Mesodermal cell (in vitro differentiated cells): Measurements from ENCODE around the gene C2orf69.
"Not testable (repeated sequence)": the region's sequence is repeated elsewhere in the genome, so short reads cannot be mapped to it uniquely, and the experiment has no call there.

Experiments
- H3K27ac ChIP-seq: 2 replicates; pipeline ENCODE4 v1.7.0; 2013; ENCODE audit warnings: mild to moderate bottlenecking, low read depth, low read length, moderate library complexity; ENCODE audit not compliant: severe bottlenecking
- H3K36me3 ChIP-seq: 2 replicates; pipeline ENCODE4 v1.7.1; 2013; ENCODE audit warnings: mild to moderate bottlenecking, low read length, moderate library complexity; ENCODE audit not compliant: control insufficient read depth, insufficient read depth
- H3K4me1 ChIP-seq: one replicate; pipeline ENCODE4 v1.7.1; 2013; ENCODE audit warnings: mild to moderate bottlenecking, low read length; ENCODE audit not compliant: insufficient read depth, control insufficient read depth, poor library complexity, severe bottlenecking
- H3K4me3 ChIP-seq: 2 replicates; pipeline ENCODE4 v1.7.0; 2013; ENCODE audit warnings: low read length, control low read depth, mild to moderate bottlenecking; ENCODE audit not compliant: insufficient read depth, poor library complexity, severe bottlenecking; ENCODE audit errors: extremely low read depth
- H3K9me3 ChIP-seq: 2 replicates; pipeline ENCODE4 v1.7.1; 2013; ENCODE audit warnings: mild to moderate bottlenecking, low read length, moderate library complexity; ENCODE audit not compliant: control insufficient read depth
- WGBS, 2 experiments: methylation state at CpG; one replicate each; pipeline ENCODE4 v1.1.5; 2013; ENCODE audit warnings: missing lambda C conversion rate in 2 of 2; ENCODE audit not compliant: insufficient coverage in 2 of 2; 5-methylcytosine and 5-hydroxymethylcytosine counted together

C2orf69 gene

DNA sequence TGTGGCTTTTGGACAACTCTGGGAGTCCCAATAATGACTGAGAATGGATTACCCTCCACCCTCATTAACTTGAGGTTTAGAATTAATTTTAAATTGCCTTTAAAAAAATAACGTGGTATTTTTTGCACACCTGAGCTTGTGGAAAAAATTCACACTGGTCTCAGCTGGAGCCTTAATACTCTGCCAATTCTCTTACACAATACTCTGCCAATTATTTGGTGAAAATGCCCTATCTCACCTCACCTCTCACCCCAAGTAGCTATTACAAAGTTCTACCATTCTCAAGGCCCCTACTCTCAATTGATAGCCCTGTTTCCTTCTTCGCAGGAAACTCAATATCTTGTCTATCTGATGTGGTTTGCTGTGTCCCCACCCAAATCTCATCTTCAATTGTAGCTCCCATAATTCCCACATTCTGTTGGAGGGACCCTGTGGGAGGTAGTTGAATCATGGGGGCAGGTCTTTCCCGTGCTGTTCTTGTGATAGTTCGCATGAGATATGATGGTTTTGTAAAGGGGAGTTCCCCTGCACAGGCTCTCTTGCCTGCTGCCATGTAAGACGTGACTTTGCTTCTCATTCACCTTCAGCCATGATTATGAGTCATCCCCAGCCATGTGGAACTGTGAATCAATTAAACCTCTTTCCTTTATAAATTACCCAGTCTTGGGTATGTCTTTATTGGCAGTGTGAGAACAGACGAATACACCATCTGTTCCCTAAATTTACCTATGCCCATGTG, 27.4 kb upstream of the C2orf69 start:
- Histone ChIP-seq H3K4me3 (no peak overlapping the region), H3K36me3 (no peaks in the 10 kb centered on the region), H3K27ac (no peak overlapping the region), H3K9me3 (peaks cover under 1% of the 10 kb centered on the region), H3K4me1 (no peaks in the 10 kb centered on the region)
- 100% methylated on average over 2 of the region's 6 CpGs; no CpG with 5 or more reads in 1 of the 2 experiments for WGBS, 2 experiments

- Histone ChIP-seq H3K36me3 (no peaks in the 10 kb centered on the region), H3K4me3 (no peak overlapping the region), H3K4me1 (no peaks in the 10 kb centered on the region), H3K27ac (no peak overlapping the region), H3K9me3 (no peaks in the 10 kb centered on the region)
- 73 to 95% methylated on average over 2 of the region's 3 CpGs for WGBS, 2 experiments
Measured at GRCh38 chr2:199895406-199895805, 15.7 kb upstream of the C2orf69 start.

GRCh38 chr2:199896617-199897016, 14.5 kb upstream of the C2orf69 start:
- Histone ChIP-seq H3K36me3 (no peaks in the 10 kb centered on the region), H3K27ac (no peak overlapping the region), H3K4me3 (no peak overlapping the region), H3K9me3 (no peaks in the 10 kb centered on the region), H3K4me1 (no peaks in the 10 kb centered on the region)
- WGBS, 2 experiments = 84 to 88% methylated on average over 1 to 2 of the region's 2 CpGs

- Histone ChIP-seq H3K36me3 (no peaks in the 10 kb centered on the region), H3K27ac (no peak overlapping the region), H3K4me1 (no peaks in the 10 kb centered on the region), H3K4me3 (no peak overlapping the region), H3K9me3 (no peaks in the 10 kb centered on the region)
- 100% methylated on average over 2 of the region's 4 CpGs; no CpG with 5 or more reads in 1 of the 2 experiments for WGBS, 2 experiments
Measured at GRCh38 chr2:199901942-199902341, 9.2 kb upstream of the C2orf69 start.

DNA sequence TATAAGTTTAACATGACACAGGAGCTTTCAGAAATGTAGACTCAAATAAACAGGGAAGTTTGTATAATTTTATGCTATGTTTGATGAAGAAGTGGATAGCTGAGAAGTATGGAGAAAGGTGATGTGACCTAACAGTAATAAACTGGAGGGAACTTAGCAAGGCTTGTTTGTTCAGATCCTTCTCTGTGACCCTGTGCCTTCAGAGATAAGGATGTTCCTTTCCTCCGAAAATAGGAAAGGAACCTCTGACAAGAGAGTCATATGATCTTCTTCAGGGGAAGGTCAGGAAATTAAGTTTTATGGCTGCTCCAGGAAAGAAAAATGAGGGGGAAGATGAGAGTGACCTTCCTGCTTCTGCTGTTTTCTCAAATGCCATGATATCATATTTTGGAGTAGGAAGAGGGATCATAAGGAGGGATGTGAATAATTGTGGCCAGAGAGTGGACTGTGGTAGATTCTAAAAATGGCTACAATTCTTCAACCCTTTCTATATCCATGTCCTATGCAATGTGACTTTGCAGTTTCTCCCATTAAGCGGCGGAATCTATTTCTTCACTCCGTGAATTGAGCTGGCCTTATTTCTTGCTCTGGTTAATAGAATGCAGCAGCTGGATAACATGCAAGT, 8.5 kb upstream of the C2orf69 start:
- 92 to 94% methylated on average over 4 of the region's 4 CpGs for WGBS, 2 experiments
- H3K27ac ChIP-seq = no peak overlapping the region
- H3K4me3 ChIP-seq = no peak overlapping the region
- no peaks in the 10 kb centered on the region for H3K36me3 ChIP-seq
- no peaks in the 10 kb centered on the region for H3K9me3 ChIP-seq
- no peaks in the 10 kb centered on the region for H3K4me1 ChIP-seq

GRCh38 chr2:199903111-199903510, 8.0 kb upstream of the C2orf69 start:
- H3K4me3 ChIP-seq = no peak overlapping the region
- WGBS, 2 experiments = no CpG with 5 or more reads among the region's 1 CpG
- H3K36me3 ChIP-seq = no peaks in the 10 kb centered on the region
- no peak overlapping the region for H3K27ac ChIP-seq
- no peaks in the 10 kb centered on the region for H3K4me1 ChIP-seq
- H3K9me3 ChIP-seq = no peaks in the 10 kb centered on the region

DNA sequence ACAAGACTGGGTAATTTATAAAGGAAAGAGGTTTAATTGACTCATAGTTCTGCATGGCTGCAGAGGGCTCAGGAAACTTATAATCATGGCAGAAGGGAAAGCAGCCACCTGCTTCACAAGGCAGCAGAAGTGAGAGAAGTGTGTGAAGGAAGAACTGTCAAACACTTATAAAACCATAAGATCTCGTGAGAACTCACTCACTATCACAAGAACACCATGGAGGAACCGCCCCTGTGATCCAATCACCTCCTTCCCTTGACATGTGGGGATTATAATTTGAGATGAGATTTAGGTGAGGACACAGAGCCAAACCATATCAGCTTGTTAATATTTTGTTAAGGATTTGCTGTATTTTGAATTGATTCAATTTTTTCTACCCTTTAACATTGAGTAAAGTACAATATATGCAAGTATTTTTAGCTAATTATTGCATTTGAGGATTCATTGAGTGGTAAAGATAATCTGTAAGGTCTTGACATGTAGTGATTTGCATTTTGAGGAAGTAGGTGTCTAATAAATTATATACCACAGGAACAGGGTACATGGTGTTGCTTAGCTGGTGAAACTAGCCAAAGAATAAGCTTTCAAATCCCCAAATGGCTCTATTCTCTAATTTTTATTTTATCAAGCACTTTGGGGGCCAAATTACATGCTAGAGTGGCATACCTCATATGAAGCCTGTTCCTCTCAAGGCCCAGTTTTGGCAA, 3.9 kb upstream of the C2orf69 start:
- H3K4me1 ChIP-seq = no peaks in the 10 kb centered on the region
- H3K36me3 ChIP-seq = no peaks in the 10 kb centered on the region
- no peaks in the 10 kb centered on the region for H3K9me3 ChIP-seq
- WGBS, 2 experiments = no CpG with 5 or more reads among the region's 2 CpGs
- no peak overlapping the region for H3K27ac ChIP-seq
- H3K4me3 ChIP-seq = no peak overlapping the region

DNA sequence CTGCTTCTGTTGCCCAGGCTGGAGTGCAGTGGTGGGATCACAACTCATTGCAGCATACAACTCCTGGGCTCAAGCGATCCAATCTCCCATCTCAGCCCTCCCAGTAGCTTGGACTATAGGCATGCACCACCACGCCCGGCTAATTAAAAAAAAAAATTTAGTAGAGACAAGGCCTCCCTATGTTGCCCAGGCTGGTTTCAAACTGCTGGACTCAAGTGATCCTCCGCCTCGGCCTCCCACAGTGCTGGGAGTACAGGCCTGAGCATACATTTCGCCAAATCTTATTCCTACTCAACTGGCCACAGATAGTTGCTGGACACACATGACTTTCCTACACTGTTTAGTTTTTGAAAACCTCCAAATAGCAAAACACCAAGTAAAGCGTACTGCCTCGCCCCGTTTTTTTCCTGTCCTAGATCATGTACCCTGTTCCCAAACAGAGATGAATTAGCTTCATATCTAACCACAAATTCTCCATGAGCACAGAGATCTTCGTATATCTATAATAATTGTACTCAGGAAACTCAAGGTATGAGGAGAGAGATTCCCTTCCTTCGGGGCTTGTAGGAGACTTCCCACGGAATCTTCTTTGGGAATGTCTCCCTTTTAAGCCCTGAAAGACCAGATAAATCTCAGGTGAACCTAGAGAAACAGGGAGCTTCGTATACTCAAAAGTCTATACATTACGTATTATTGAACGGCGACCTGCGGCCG, 598 bp upstream of the C2orf69 start:
- Histone ChIP-seq H3K36me3 (peaks cover 19% of the 10 kb centered on the region), H3K27ac (peak overlapping the region; percentile 88), H3K9me3 (peaks cover 4% of the 10 kb centered on the region), H3K4me3 (peak overlapping the region; percentile 96), H3K4me1 (no peaks in the 10 kb centered on the region)
- 41 to 46% methylated on average over 14 to 17 of the region's 18 CpGs for WGBS, 2 experiments

- WGBS, 2 experiments = 0% methylated on average over 8 of the region's 13 CpGs; no CpG with 5 or more reads in 1 of the 2 experiments
- Histone ChIP-seq H3K36me3 (peaks cover 32% of the 10 kb centered on the region), H3K4me3 (peak overlapping the region; percentile 96), H3K9me3 (peaks cover 17% of the 10 kb centered on the region), H3K27ac (peak overlapping the region; percentile 96), H3K4me1 (no peaks in the 10 kb centered on the region)
Measured at GRCh38 chr2:199911877-199912161, 726 bp downstream of the C2orf69 start.

DNA sequence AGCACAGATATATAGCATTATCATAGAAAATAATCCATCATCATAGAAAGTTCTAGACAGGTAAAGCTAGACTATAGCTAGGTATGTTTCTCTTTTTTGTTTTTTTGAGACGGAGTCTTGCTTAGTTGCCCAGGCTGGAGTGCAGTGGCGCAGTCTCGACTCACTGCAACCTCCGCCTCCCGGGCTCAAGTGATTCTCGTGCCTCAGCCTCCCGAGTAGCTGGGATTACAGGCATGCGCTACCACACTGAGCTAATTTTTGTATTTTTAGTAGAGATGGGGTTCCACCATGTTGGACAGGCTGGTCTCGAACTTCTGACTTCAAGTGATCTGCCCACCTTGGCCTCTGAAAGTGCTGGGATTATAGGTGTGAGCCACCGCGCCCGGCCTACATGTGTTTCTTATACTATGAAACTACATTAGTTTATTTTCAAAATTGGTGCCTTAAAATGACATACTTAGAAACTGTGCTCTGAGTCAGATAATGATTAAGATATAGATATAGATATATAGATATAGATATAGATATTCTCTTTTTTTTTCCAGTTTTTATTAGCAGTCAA, 1.5 kb downstream of the C2orf69 start:
- Histone ChIP-seq H3K36me3 (peaks cover 40% of the 10 kb centered on the region), H3K4me3 (peak overlapping the region; percentile 96), H3K9me3 (peaks cover 26% of the 10 kb centered on the region)
- not testable (repeated sequence) for H3K4me1 ChIP-seq, H3K27ac ChIP-seq
- 87% methylated on average over 7 to 8 of the region's 12 CpGs for WGBS, 2 experiments
